Bone marrow (tissue), 2 donors: Measurements from ENCODE around the gene PTPRA.
A peak's percentile ranks its signal among the peaks of the same experiment; 100 is the strongest.
"Not testable (repeated sequence)": the region's sequence is repeated elsewhere in the genome, so short reads cannot be mapped to it uniquely, and the experiment has no call there.

Source experiments
- DNase-seq, 2 donors: peaks; one replicate each; lab custom pipeline; 2025; lab: John Stamatoyannopoulos, UW

Gene PTPRA

GRCh38 chr20:3074812-3075211 is 201.5 kb downstream of the PTPRA start:
- DNase-seq: no peak

- DNase-seq: not testable (repeated sequence)
Measured at GRCh38 chr20:3075315-3075714, 202.0 kb downstream of the PTPRA start.

GRCh38 chr20:3077618-3078134 is 204.4 kb downstream of the PTPRA start:
- DNase-seq: peak in 1 of 2 donors; percentile 63

- DNase-seq: no peak
Measured at GRCh38 chr20:3080939-3081388, 207.7 kb downstream of the PTPRA start.

GRCh38 chr20:3081641-3082040 is 208.4 kb downstream of the PTPRA start:
- DNase-seq: no peak

GRCh38 chr20:3082306-3082951 is 209.1 kb downstream of the PTPRA start:
- DNase-seq: no peak

- DNase-seq: no peak
Measured at GRCh38 chr20:3082955-3083952, 210.0 kb downstream of the PTPRA start.

GRCh38 chr20:3084283-3084985 is 211.2 kb downstream of the PTPRA start, which contains the start of gene AVP:
Gene AVP (minus strand): TSS chr20:3084724. CDS start chr20:3084674, 50 bp downstream.
- DNase-seq: no peak

GRCh38 chr20:3084986-3085360 is 211.7 kb downstream of the PTPRA start:
- DNase-seq: no peak

GRCh38 chr20:3085571-3086072 is 212.3 kb downstream of the PTPRA start:
- DNase-seq: no peak

- no peak for DNase-seq
Measured at GRCh38 chr20:3088031-3088430, 214.8 kb downstream of the PTPRA start.
